ENCODE data around the gene RGSL1.

RGSL1 gene

GRCh38 chr1:182586380-182586779, 136.4 kb downstream of the RGSL1 start:
- Histone ChIP-seq H3K4me1 (peaks cover 0 to 36% (median 3%) of the 10 kb centered on the region in 4 donors), H3K9me3 (no peaks in the 10 kb centered on the region), H3K27me3 (no peaks in the 10 kb centered on the region), H3K4me3 (no peak overlapping the region), H3K27ac (no peak overlapping the region), H3K36me3 (peaks cover 5 to 28% (median 8%) of the 10 kb centered on the region in 3 donors)
- no peak for DNase-seq
- TF ChIP-seq CTCF (IDR thresholded peaks at IDR 0.05) = no peak
- intact Hi-C loops (cut with DNase I; ENCODE audit: low total_unique reads) = loop anchor here (10.0 kb wide), 1 partner anchor 502 kb away; no protein-coding TSS in a partner anchor

GRCh38 chr1:182587093-182587492, 137.1 kb downstream of the RGSL1 start:
- Histone ChIP-seq H3K36me3 (peaks cover 0 to 20% (median 1%) of the 10 kb centered on the region in 3 donors), H3K9me3 (no peaks in the 10 kb centered on the region), H3K4me1 (peaks cover 0 to 36% (median 3%) of the 10 kb centered on the region in 4 donors), H3K27me3 (no peaks in the 10 kb centered on the region), H3K27ac (no peak overlapping the region), H3K4me3 (no peak overlapping the region)
- intact Hi-C loops (cut with DNase I; ENCODE audit: low total_unique reads) = loop anchor here (10.0 kb wide), 1 partner anchor 502 kb away; no protein-coding TSS in a partner anchor
- no peak for DNase-seq
- no peak for TF ChIP-seq CTCF (IDR thresholded peaks at IDR 0.05)

DNA sequence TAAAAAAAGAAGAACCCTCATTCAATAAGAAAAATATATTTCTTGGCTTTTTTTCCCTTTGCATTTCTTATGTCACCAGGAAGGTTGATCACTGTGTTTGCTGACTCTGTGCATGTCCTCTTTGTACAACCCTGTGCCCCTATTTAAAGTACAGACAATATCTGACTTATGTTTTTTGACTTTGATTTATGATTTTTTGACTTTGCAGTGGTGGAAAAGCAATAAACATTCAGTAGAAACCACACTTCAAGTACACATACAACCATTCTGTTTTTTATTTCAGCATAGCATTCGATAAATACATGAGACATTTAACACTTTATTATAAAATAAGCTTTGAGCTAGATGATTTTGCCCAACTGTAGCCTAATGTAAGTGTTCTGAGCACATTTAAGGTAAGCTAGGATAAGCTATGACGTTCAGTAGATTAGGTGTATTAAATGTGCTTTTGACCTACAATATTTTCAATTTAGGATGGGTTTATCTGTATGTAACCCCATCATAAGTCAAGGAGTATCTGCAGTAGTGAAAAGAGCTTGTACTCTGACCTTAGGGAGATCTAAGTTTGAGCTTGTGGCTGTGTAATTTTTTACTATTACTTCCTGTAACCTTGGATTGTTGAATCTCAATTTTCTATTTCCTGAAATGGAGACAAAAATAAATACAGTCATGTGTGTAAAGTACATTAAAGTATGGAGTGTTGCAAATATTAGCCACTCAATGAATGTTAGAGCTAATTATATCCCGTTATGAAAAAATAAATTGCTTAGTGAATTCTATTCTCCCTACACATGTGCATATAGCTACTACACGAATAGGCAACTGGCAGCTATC, 137.9 kb downstream of the RGSL1 start:
- H3K27ac ChIP-seq = peak overlapping the region; percentile 71 to 85
- intact Hi-C loops (cut with DNase I; ENCODE audit: low total_unique reads) = loop anchor here (10.0 kb wide), 1 partner anchor 503 kb away; no protein-coding TSS in a partner anchor
- TF ChIP-seq CTCF (IDR thresholded peaks at IDR 0.05) = no peak
- H3K27me3 ChIP-seq = no peaks in the 10 kb centered on the region
- peak overlapping the region; percentile 56 to 75 for H3K4me3 ChIP-seq
- peaks cover 0 to 13% (median 0%) of the 10 kb centered on the region in 3 donors for H3K36me3 ChIP-seq
- no peaks in the 10 kb centered on the region for H3K9me3 ChIP-seq
- peaks cover 0 to 36% (median 3%) of the 10 kb centered on the region in 4 donors for H3K4me1 ChIP-seq
- no peak for DNase-seq

- Histone ChIP-seq H3K9me3 (no peaks in the 10 kb centered on the region), H3K27me3 (no peaks in the 10 kb centered on the region), H3K36me3 (peaks cover 0 to 4% (median 0%) of the 10 kb centered on the region in 3 donors), H3K4me3 (peak within 1 kb of the TSS; percentile 56 to 75), H3K27ac (peak within 1 kb of the TSS; percentile 71 to 85), H3K4me1 (peaks cover 0 to 34% (median 3%) of the 10 kb centered on the region in 4 donors)
- intact Hi-C loops (cut with DNase I; ENCODE audit: low total_unique reads) = loop anchor here (10.0 kb wide), 1 partner anchor 504 kb away; no protein-coding TSS in a partner anchor
- peak; percentile 70 to 87 for DNase-seq
- no peak for TF ChIP-seq CTCF (IDR thresholded peaks at IDR 0.05)
Measured at GRCh38 chr1:182588500-182589396, 138.8 kb downstream of the RGSL1 start, which contains the start of gene RNASEL. Gene RNASEL (minus strand): TSS chr1:182589256. CDS start chr1:182586806, 2,450 bp downstream.

GRCh38 chr1:182589520-182589919, 139.6 kb downstream of the RGSL1 start:
- peak overlapping the region; percentile 71 to 85 for H3K27ac ChIP-seq
- no peak for DNase-seq
- H3K4me3 ChIP-seq = peak overlapping the region; percentile 56 to 75
- no peaks in the 10 kb centered on the region for H3K9me3 ChIP-seq
- intact Hi-C loops (cut with DNase I; ENCODE audit: low total_unique reads) = loop anchor here (10.0 kb wide), 1 partner anchor 505 kb away; no protein-coding TSS in a partner anchor
- H3K36me3 ChIP-seq = no peaks in the 10 kb centered on the region
- no peaks in the 10 kb centered on the region for H3K27me3 ChIP-seq
- TF ChIP-seq CTCF (IDR thresholded peaks at IDR 0.05) = no peak
- H3K4me1 ChIP-seq = peaks cover 0 to 26% (median 3%) of the 10 kb centered on the region in 4 donors
